Uterus (tissue), 4 donors: ENCODE measurements around the gene NR1H4. TPM values are rescaled to one million over a fixed set of nuclear protein-coding genes. Genes with fewer than 3 reads are reported as not detected.

ENCODE experiments used
- DNase-seq, 2 donors: peaks; one replicate each; pipeline ENCODE4 v3.0.0-alpha.2; 2019 to 2020
- H3K27ac ChIP-seq, 2 donors: fragments of 200-600 bp; sonication (generic); 1 replicate in 1 of 2; 2 replicates in 1 of 2; pipeline ENCODE4 v1.5.1; 2016 to 2018
- H3K27me3 ChIP-seq, 2 donors: fragments of 200-600 bp; sonication (generic); one replicate each; pipeline ENCODE4 v1.5.1; 2018 to 2019; ENCODE audit warnings: control low read depth in 1 of 2
- H3K36me3 ChIP-seq, 2 donors: fragments of 200-600 bp; sonication (generic); one replicate each; pipeline ENCODE4 v1.5.1; 2019; ENCODE audit warnings: control low read depth in 1 of 2
- H3K4me1 ChIP-seq, 2 donors: fragments of 200-600 bp; sonication (generic); one replicate each; pipeline ENCODE4 v1.5.1; 2018 to 2019; ENCODE audit warnings: control low read depth in 1 of 2
- H3K4me3 ChIP-seq, 2 donors: fragments of 200-600 bp; sonication (generic); 1 replicate in 1 of 2; 2 replicates in 1 of 2; pipeline ENCODE4 v1.5.1; 2018 to 2019; ENCODE audit warnings: mild to moderate bottlenecking in 1 of 2
- H3K9me3 ChIP-seq, 2 donors: fragments of 200-600 bp; sonication (generic); one replicate each; pipeline ENCODE4 v1.5.1; 2019; ENCODE audit warnings: control low read depth in 1 of 2
- CTCF ChIP-seq, 4 experiments: fragments of 200-600 bp in 2 of 4; fragments of 450-650 bp in 2 of 4; sonication (generic) in 2 of 4; IDR thresholded peaks; one replicate each; pipeline ENCODE4 v1.5.1; 2016 to 2019; ENCODE audit warnings: antibody characterized with exemption in 4 of 4, mild to moderate bottlenecking in 2 of 4, moderate library complexity in 1 of 4
- POLR2A ChIP-seq, 2 donors: fragments of 450-650 bp; IDR thresholded peaks; one replicate each; pipeline ENCODE4 v1.6.1; 2016; ENCODE audit warnings: antibody characterized with exemption in 2 of 2, mild to moderate bottlenecking in 1 of 2, moderate library complexity in 1 of 2
- intact Hi-C: fragments of 100-400 bp; cut with DNase I; formaldehyde crosslinking; loops from one replicate; pipeline ENCODE4 v1.15.1; 2023; ENCODE audit warnings: low total_unique reads
- total RNA-seq, 4 donors: library from RNA; depleted of rRNA in 3 of 4; stranded (reverse); fragments of >200 nt in 3 of 4; gene quantifications; one replicate each; pipeline versions ENCODE4 v1.1.0 to v1.2.4, GENCODE V29; 2014 to 2023
- donor health status: DM: yes; HTN: yes; CAD: no.

NR1H4 gene
- total RNA-seq, 4 donors from 2014 or later, result 0.35 TPM; not detected in 3

GRCh38 chr12:100464529-100464928 is 9.1 kb upstream of the NR1H4 start:
- TF ChIP-seq POLR2A (IDR thresholded peaks at IDR 0.05), result no peak
- TF ChIP-seq CTCF (IDR thresholded peaks at IDR 0.05), result no peak
- H3K9me3 ChIP-seq, result no peaks in the 10 kb centered on the region
- intact Hi-C loops, result no loop called here
- no peak for DNase-seq
- no peaks in the 10 kb centered on the region for H3K27me3 ChIP-seq
- H3K27ac ChIP-seq, result no peak overlapping the region
- H3K36me3 ChIP-seq, result no peaks in the 10 kb centered on the region
- H3K4me1 ChIP-seq, result no peaks in the 10 kb centered on the region
- H3K4me3 ChIP-seq, result no peak overlapping the region

GRCh38 chr12:100468126-100468525 is 5.5 kb upstream of the NR1H4 start:
- Histone ChIP-seq H3K9me3 (no peaks in the 10 kb centered on the region), H3K4me1 (no peaks in the 10 kb centered on the region), H3K27me3 (no peaks in the 10 kb centered on the region), H3K27ac (no peak overlapping the region), H3K4me3 (no peak overlapping the region), H3K36me3 (no peaks in the 10 kb centered on the region)
- no peak for TF ChIP-seq CTCF (IDR thresholded peaks at IDR 0.05)
- no peak for TF ChIP-seq POLR2A (IDR thresholded peaks at IDR 0.05)
- DNase-seq, result no peak
- intact Hi-C loops, result no loop called here

GRCh38 chr12:100472325-100472724 is 1.3 kb upstream of the NR1H4 start:
- no peaks in the 10 kb centered on the region for H3K27me3 ChIP-seq
- no peak overlapping the region for H3K4me3 ChIP-seq
- no peak overlapping the region for H3K27ac ChIP-seq
- TF ChIP-seq CTCF (IDR thresholded peaks at IDR 0.05), result no peak
- no peak for TF ChIP-seq POLR2A (IDR thresholded peaks at IDR 0.05)
- intact Hi-C loops, result no loop called here
- no peaks in the 10 kb centered on the region for H3K4me1 ChIP-seq
- H3K9me3 ChIP-seq, result no peaks in the 10 kb centered on the region
- no peaks in the 10 kb centered on the region for H3K36me3 ChIP-seq
- no peak for DNase-seq

- TF ChIP-seq POLR2A (IDR thresholded peaks at IDR 0.05) (no peak), CTCF (IDR thresholded peaks at IDR 0.05) (no peak)
- Histone ChIP-seq H3K4me3 (no peak overlapping the region), H3K27ac (no peak overlapping the region), H3K4me1 (no peaks in the 10 kb centered on the region), H3K27me3 (no peaks in the 10 kb centered on the region), H3K36me3 (no peaks in the 10 kb centered on the region), H3K9me3 (no peaks in the 10 kb centered on the region)
- no peak for DNase-seq
- intact Hi-C loops, result no loop called here
Observed at GRCh38 chr12:100473050-100473715, 483 bp upstream of the NR1H4 start.

- DNase-seq, result no peak
- no peak overlapping the region for H3K4me3 ChIP-seq
- no peaks in the 10 kb centered on the region for H3K36me3 ChIP-seq
- intact Hi-C loops, result no loop called here
- no peaks in the 10 kb centered on the region for H3K27me3 ChIP-seq
- no peak overlapping the region for H3K27ac ChIP-seq
- no peak for TF ChIP-seq CTCF (IDR thresholded peaks at IDR 0.05)
- no peak for TF ChIP-seq POLR2A (IDR thresholded peaks at IDR 0.05)
- H3K9me3 ChIP-seq, result no peaks in the 10 kb centered on the region
- no peaks in the 10 kb centered on the region for H3K4me1 ChIP-seq
Observed at GRCh38 chr12:100474617-100475016, 951 bp downstream of the NR1H4 start.
